IPS-NIHi7 (cell line): ENCODE data around the gene ALDH1B1.

Experiments used
- DNase-seq: peaks from one replicate; pipeline ENCODE4 v3.0.0; 2012; ENCODE audit warnings: mixed read lengths; ENCODE audit errors: extremely low spot score

ALDH1B1 gene

GRCh38 chr9:38439916-38440301, 47.4 kb downstream of the ALDH1B1 start:
- no peak for DNase-seq

DNA sequence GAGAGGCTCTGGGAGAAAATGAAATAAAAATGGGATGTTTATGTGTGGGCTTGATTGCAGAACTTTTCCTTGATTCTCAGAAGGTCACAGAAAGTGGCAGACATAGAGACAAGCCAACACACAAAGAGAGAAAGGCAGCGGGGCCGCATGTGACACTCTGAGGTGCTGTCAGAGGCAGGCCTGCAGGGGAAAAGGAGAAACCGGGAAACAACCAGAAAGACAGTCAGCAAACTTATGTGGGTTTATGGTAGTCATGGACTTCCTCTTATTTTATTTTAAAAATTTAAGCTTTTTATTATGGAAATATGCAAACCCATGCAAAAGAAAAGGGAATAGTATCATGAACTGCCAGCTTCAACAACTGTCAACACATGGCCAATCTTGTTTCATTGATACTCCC, 48.0 kb downstream of the ALDH1B1 start:
- DNase-seq: no peak

- no peak for DNase-seq
These were observed 49.0 kb downstream of the ALDH1B1 start for GRCh38 chr9:38441347-38442085.

DNA sequence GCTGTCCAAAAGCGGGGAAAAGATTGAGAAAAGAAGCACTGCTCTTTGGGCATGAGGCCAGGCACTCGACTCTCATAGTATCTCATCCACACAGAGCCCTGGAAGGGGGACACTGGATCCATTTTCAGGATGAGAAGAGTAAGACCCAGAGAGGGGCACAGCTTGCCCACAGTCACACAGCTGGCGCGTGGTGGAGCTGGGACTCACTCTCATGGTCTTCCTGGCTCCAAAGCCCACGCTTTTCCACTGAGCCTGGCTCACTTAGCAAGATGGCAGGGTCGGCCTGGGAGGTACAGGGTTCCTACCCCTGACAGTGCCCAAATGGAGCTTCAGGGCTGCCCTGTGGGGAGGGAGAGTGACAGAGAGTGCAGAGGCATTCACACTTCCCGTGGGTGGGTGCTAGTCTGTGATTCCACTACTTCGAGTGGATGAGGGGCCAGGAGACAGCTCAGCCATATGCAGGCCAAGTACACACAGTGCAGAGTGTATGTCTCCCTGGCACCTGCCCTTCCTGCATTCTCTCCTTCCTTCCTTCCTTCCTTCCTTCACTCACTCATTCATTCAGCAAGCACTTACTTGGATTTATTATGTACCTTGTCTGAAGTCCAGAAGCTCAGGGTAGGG, 50.1 kb downstream of the ALDH1B1 start:
- no peak for DNase-seq

GRCh38 chr9:38443181-38443580, 50.7 kb downstream of the ALDH1B1 start:
- no peak for DNase-seq

GRCh38 chr9:38443597-38443996, 51.1 kb downstream of the ALDH1B1 start:
- DNase-seq: no peak

DNA sequence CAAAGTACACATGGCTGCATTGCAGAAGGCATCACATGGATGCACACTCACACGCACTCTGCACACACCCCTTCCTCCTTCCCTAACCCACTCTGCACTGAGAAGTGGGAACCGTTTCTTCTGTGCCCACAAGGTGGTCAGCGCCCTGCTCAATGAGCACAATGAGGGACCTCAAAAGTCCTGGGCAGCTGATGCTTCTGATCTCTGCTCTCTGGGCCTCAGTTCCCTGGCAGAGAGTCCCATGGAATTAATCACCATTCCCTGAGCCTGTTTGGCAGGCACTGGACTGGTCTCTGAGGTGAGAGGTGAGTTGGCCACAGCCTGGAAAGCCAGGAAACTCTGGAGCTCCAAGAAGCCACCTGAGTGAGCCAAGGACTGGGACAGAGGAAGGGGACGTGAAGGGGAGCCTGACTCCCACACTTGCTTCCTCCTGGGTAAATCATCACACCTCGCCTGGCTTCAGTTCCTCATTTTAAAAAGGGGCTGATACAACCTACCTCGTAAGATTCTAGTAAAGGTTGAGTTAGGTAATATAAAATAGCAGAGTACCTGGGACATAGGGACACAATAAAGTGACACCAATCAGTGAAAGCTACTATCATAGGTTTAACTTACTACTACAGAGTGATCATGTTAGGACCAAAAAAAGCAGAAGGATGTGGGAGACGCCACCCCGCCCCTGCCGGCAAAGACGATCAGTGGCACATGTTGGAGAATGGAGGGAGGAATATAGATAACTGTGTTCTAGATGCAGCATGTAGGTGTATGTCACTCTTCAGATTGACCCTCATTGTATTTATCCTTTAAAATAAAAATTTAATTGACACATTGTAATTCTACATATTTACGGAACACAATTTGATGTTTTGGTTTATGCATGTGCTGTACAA, 52.9 kb downstream of the ALDH1B1 start:
- no peak for DNase-seq

DNA sequence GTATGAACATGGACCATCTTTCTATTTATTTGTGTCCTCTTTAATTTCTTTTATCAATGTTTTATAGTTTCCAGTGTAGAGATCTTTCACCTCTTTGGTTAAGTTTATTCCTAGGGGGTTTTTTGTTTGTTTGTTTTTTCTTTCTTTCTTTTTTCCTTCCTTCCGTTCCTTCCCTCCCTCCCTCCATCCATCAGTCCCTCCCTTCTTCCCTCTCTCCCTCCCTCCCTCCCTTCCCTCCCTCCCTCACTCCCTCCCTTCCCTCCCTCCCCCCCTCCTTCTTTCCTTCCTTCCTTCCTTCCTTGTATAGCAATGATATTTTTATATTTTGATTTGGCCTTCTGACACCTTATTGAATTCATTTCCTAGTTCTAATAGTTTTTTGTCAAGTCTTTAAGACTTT, 55.2 kb downstream of the ALDH1B1 start:
- DNase-seq: no peak
